B cell (primary cell): ENCODE results near the gene APOBEC3H. TPM values are rescaled to one million over a fixed set of nuclear protein-coding genes. Genes with fewer than 3 reads are reported as not detected.

Experiments
- ATAC-seq: fragments of 200-7000 bp; cut with Tn5 transposase; one replicate; pipeline ENCODE4 v1.10.0; 2021; ENCODE audit warnings: low read depth, mild to moderate bottlenecking, moderate number of reproducible peaks, moderate library complexity
- CTCF ChIA-PET: fragments of 350-600 bp; sonication (Branson Sonifier 250); formaldehyde crosslinking; loops from one replicate; lab custom pipeline; 2021; ENCODE audit warnings: antibody characterized with exemption, inconsistent platforms; lab: Charles Lee
- POLR2A ChIA-PET: fragments of 350-600 bp; sonication (Branson Sonifier 250); formaldehyde crosslinking; loops from one replicate; lab custom pipeline; 2021; ENCODE audit warnings: antibody characterized with exemption; lab: Charles Lee
- DNase-seq: peaks from one replicate; pipeline ENCODE4 v3.0.0; 2013
- H2AFZ ChIP-seq: 2 replicates; pipeline ENCODE4 v1.6.1; 2012; ENCODE audit warnings: mild to moderate bottlenecking, low read depth, low read length; ENCODE audit not compliant: insufficient read depth, poor library complexity, severe bottlenecking
- H3K27ac ChIP-seq, 2 donors: 1 replicate in 1 of 2; 2 replicates in 1 of 2; pipeline ENCODE4 v1.5.1; 2012 to 2013; ENCODE audit warnings: low read length in 2 of 2, mild to moderate bottlenecking in 2 of 2, moderate library complexity in 1 of 2
- H3K27me3 ChIP-seq, 4 experiments: fragments of 200-600 bp in 1 of 4; sonication (generic) in 1 of 4; replicated peaks in 1 of 4; 1 replicate in 2 of 4; 2 replicates in 2 of 4; pipeline versions ENCODE4 v1.6.1 to v1.7.0; 2013 to 2016; ENCODE audit warnings: low read length in 3 of 4, mild to moderate bottlenecking in 2 of 4, mixed read lengths in 1 of 4, moderate library complexity in 1 of 4; ENCODE audit not compliant: insufficient read depth in 4 of 4, control insufficient read depth in 3 of 4; ENCODE audit errors: control extremely low read depth in 1 of 4
- H3K36me3 ChIP-seq, 2 experiments: replicated peaks in 1 of 2; 1 replicate in 1 of 2; 2 replicates in 1 of 2; pipeline versions ENCODE4 v1.6.1 to v1.7.1; 2013; ENCODE audit warnings: low read length in 1 of 2; ENCODE audit not compliant: insufficient read depth in 2 of 2, control insufficient read depth in 1 of 2; ENCODE audit errors: control extremely low read depth in 1 of 2, extremely low read depth in 1 of 2
- H3K4me1 ChIP-seq, 2 donors: fragments of 200-600 bp in 1 of 2; sonication (generic) in 1 of 2; 1 replicate in 1 of 2; 2 replicates in 1 of 2; pipeline versions ENCODE4 v1.5.1 to v1.6.1; 2013 to 2017; ENCODE audit warnings: low read length in 2 of 2; ENCODE audit not compliant: control insufficient read depth in 2 of 2, insufficient read depth in 2 of 2
- H3K4me2 ChIP-seq: replicated peaks from 2 replicates; pipeline ENCODE3; 2012; ENCODE audit warnings: mild to moderate bottlenecking, low read depth, low read length; ENCODE audit not compliant: poor library complexity, severe bottlenecking
- H3K4me3 ChIP-seq, 5 experiments: fragments of 200-600 bp in 1 of 5; sonication (generic) in 1 of 5; 1 replicate in 3 of 5; 2 replicates in 2 of 5; pipeline versions ENCODE4 v1.5.1 to v1.7.0; 2011 to 2016; ENCODE audit warnings: low read length in 4 of 5, mild to moderate bottlenecking in 4 of 5, low read depth in 2 of 5, control low read depth in 1 of 5, moderate library complexity in 1 of 5; ENCODE audit not compliant: insufficient read depth in 1 of 5; ENCODE audit errors: control extremely low read depth in 1 of 5, extremely low read depth in 1 of 5
- H3K79me2 ChIP-seq: fragments of 200-600 bp; sonication (generic); one replicate; pipeline ENCODE4 v1.6.0; 2016; ENCODE audit warnings: low read length; ENCODE audit not compliant: control insufficient read depth, insufficient read depth
- H3K9ac ChIP-seq: fragments of 200-600 bp; sonication (generic); 2 replicates; pipeline ENCODE4 v1.6.1; 2017; ENCODE audit warnings: mild to moderate bottlenecking, low read length, moderate library complexity
- H3K9me3 ChIP-seq, 3 donors: one replicate each; pipeline versions ENCODE4 v1.6.1 to v1.7.1; 2013; ENCODE audit warnings: low read length in 2 of 3; ENCODE audit not compliant: control insufficient read depth in 2 of 3, insufficient read depth in 1 of 3; ENCODE audit errors: control extremely low read depth in 1 of 3
- H4K20me1 ChIP-seq: 2 replicates; pipeline ENCODE4 v1.6.0; 2012; ENCODE audit warnings: mild to moderate bottlenecking, low read length; ENCODE audit not compliant: insufficient read depth, control insufficient read depth, poor library complexity, severe bottlenecking
- H3K27ac Mint-ChIP-seq: one replicate; pipeline ENCODE4 v1.8.0; 2021; ENCODE audit warnings: mixed read lengths
- H3K27me3 Mint-ChIP-seq: one replicate; pipeline ENCODE4 v1.8.0; 2021; ENCODE audit warnings: mixed read lengths
- H3K4me1 Mint-ChIP-seq: one replicate; pipeline ENCODE4 v1.8.0; 2021; ENCODE audit warnings: mixed read lengths
- H3K4me3 Mint-ChIP-seq: one replicate; pipeline ENCODE4 v1.8.0; 2021; ENCODE audit warnings: mixed read lengths
- H3K9me3 Mint-ChIP-seq: one replicate; pipeline ENCODE4 v1.8.0; 2022; ENCODE audit warnings: mixed read lengths; ENCODE audit not compliant: insufficient read depth
- EZH2 ChIP-seq: IDR thresholded peaks from 2 replicates; pipeline ENCODE4 v1.6.1; 2012; ENCODE audit warnings: borderline replicate concordance, low read depth, mild to moderate bottlenecking, moderate library complexity, low read length; ENCODE audit not compliant: insufficient read depth, poor library complexity, severe bottlenecking
- WGBS: methylation state at CpG from one replicate; pipeline ENCODE4 v1.1.5; 2013; ENCODE audit warnings: missing lambda C conversion rate; ENCODE audit not compliant: insufficient coverage; 5-methylcytosine and 5-hydroxymethylcytosine counted together
- intact Hi-C: fragments of 100-400 bp; cut with micrococcal nuclease; formaldehyde crosslinking; loops from one replicate; pipeline ENCODE4 v1.10.0; 2022
- polyA plus RNA-seq: library from polyadenylated mRNA; depleted of rRNA; stranded (reverse); fragments of >200 nt; gene quantifications from 2 replicates; pipeline ENCODE4 v1.2.3, GENCODE V29; 2012
- total RNA-seq, 2 donors: library from RNA; stranded (reverse); fragments of 120-200 nt in 1 of 2; gene quantifications; 1 replicate in 1 of 2; 2 replicates in 1 of 2; pipeline versions ENCODE4 v1.2.3 to v1.2.4, GENCODE V29; 2013 to 2022
- TF ChIP-seq, protein P1 (sequence below): fragments of 200-600 bp; IDR thresholded peaks from one replicate; pipeline ENCODE4 v1.8.0; 2022; ENCODE audit warnings: antibody characterized with exemption, mild to moderate bottlenecking

The APOBEC3H gene
- total and polyA plus RNA-seq, 2 donors (not counting 1 experiment from before 2014, with no cell fraction given) = 0.59 to 1.4 TPM

DNA sequence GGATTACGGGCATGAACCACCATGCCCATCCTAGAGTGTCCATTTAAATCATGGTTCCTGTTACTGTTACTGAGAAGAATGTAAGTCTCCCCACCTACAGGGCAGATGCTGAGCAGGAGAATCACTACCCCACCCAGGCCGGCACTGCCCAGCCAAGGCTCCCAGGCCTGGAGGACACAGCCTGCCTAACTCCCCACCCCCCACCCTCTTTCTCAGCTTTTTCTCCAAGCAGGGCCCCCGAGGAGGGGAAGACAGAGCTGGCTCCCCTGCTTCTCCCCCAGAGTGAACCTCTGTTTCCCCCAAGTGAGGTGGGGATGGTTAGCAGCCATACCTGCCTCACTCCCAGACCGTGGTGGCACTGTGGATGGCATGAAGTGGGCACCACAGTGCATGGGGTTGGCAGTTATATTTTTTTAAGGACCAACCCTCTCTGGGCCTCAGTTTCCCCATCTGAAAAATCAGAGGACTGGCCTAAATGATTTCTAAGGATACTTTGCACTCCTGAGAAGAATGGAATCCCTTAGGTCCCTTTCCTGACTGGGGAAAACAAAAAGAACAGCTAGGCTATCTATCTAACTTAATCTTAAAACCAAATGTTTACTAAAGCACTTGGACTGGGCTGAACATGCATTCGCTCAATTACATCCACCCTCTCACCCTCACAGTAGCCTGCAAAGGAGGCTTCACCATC lies 50.4 kb downstream of the APOBEC3H start:
- H3K27ac ChIP-seq = peak overlapping the region; percentile 91 to 97
- peak overlapping the region; percentile 26 for H3K4me3 Mint-ChIP-seq
- WGBS = no CpG with 5 or more reads among the region's 5 CpGs
- H2AFZ ChIP-seq = no peak overlapping the region
- peaks cover 65% of the 10 kb centered on the region for H3K4me1 Mint-ChIP-seq
- no peaks in the 10 kb centered on the region for H3K9me3 ChIP-seq
- no peaks in the 10 kb centered on the region for H3K27me3 Mint-ChIP-seq
- peaks cover 0 to 22% of the 10 kb centered on the region in 2 experiments for H3K36me3 ChIP-seq
- TF ChIP-seq EZH2 = no peak
- TF ChIP-seq, protein P1, sequence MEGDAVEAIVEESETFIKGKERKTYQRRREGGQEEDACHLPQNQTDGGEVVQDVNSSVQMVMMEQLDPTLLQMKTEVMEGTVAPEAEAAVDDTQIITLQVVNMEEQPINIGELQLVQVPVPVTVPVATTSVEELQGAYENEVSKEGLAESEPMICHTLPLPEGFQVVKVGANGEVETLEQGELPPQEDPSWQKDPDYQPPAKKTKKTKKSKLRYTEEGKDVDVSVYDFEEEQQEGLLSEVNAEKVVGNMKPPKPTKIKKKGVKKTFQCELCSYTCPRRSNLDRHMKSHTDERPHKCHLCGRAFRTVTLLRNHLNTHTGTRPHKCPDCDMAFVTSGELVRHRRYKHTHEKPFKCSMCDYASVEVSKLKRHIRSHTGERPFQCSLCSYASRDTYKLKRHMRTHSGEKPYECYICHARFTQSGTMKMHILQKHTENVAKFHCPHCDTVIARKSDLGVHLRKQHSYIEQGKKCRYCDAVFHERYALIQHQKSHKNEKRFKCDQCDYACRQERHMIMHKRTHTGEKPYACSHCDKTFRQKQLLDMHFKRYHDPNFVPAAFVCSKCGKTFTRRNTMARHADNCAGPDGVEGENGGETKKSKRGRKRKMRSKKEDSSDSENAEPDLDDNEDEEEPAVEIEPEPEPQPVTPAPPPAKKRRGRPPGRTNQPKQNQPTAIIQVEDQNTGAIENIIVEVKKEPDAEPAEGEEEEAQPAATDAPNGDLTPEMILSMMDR = no peak
- no peak overlapping the region for H3K9ac ChIP-seq
- peak overlapping the region; percentile 85 for H3K4me2 ChIP-seq
- ChIA-PET CTCF (interaction anchor here (0.6 kb wide), 1 partner anchor 883 kb away, joined by 3 read pairs; no protein-coding TSS in a partner anchor), POLR2A (interaction anchor here (0.7 kb wide), 1 partner anchor 23 kb away, joined by 9 read pairs; no protein-coding TSS in a partner anchor)
- no peaks in the 10 kb centered on the region for H3K9me3 Mint-ChIP-seq
- peak overlapping the region; percentile 90 for H3K27ac Mint-ChIP-seq
- intact Hi-C loops = no loop called here
- no peak for DNase-seq
- no peak overlapping the region for H3K4me3 ChIP-seq
- H3K27me3 ChIP-seq = no peaks in the 10 kb centered on the region
- peaks cover 23% of the 10 kb centered on the region for H4K20me1 ChIP-seq
- peaks cover 87% of the 10 kb centered on the region for H3K79me2 ChIP-seq
- H3K4me1 ChIP-seq = peaks cover 65 to 75% of the 10 kb centered on the region in 2 donors
- ATAC-seq = no peak
